Measurements from ENCODE around the gene TF.

Gene TF

DNA sequence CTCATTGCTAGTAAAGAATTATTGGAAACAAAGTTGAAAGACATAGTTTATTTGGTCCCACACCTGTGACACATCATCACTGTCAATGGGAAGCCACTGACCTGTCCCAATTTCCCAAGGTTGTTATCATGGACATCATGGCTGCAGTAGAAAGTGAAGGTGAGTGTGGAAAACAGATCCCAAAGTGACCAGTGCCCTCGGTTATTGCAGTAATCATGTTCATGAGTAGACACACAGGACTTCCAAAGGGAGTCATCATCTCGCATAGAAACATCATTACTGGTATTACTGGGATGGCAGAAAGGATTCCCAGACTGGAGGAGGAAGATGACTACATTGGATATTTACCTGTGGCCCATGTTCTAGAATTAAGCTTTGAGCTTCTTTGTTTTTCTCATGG is 14.7 kb downstream of the TF start:
- TF ChIP-seq, protein P1, sequence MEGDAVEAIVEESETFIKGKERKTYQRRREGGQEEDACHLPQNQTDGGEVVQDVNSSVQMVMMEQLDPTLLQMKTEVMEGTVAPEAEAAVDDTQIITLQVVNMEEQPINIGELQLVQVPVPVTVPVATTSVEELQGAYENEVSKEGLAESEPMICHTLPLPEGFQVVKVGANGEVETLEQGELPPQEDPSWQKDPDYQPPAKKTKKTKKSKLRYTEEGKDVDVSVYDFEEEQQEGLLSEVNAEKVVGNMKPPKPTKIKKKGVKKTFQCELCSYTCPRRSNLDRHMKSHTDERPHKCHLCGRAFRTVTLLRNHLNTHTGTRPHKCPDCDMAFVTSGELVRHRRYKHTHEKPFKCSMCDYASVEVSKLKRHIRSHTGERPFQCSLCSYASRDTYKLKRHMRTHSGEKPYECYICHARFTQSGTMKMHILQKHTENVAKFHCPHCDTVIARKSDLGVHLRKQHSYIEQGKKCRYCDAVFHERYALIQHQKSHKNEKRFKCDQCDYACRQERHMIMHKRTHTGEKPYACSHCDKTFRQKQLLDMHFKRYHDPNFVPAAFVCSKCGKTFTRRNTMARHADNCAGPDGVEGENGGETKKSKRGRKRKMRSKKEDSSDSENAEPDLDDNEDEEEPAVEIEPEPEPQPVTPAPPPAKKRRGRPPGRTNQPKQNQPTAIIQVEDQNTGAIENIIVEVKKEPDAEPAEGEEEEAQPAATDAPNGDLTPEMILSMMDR (IDR thresholded peaks at IDR 0.05; ENCODE audit: low read depth, low read length) = no peak
- DNase-seq (ENCODE audit: extremely low read depth, low read depth) = no peak

DNA sequence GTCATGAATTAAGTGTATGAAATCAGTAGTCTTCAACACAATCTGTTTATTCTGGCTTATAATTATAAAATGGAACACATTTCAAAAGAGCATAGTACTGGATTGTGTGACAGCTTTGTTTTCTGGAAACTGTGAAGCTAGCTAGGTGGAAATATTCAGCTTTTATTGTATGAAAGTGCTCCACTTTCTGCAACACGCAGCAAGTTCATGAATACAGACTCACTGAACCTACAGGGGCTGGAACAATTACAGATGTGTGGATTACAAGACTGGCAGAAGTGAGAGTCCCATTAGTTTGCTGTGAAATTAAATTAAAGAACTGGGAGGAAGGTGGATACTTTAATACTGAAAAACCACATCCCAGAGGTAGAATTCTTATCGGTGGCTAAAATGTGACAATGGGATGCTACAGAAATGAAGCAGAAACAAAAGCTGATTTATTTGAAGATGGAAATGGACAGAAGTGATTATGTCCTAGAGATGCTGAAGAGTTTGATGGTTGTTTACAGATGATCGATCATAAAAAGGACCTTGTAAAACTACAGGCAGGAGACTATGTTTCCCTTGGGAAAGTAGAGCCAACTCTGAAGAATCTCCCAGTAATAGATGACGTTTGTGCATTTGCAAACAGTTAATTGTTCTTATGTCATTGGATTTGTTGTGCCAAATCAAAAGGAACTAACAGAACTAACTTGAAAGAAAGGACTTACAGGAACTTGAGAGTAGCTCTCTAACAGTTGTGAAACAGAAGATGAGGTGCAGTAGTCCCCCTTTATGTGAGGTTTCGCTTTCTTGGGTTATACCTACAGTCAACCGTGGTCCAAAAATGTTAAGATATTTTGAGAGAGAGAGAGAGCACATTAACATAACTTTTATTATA is 15.7 kb downstream of the TF start:
- TF ChIP-seq, protein P1 (IDR thresholded peaks at IDR 0.05; ENCODE audit: low read depth, low read length) = no peak
- DNase-seq (ENCODE audit: extremely low read depth, low read depth) = no peak

DNA sequence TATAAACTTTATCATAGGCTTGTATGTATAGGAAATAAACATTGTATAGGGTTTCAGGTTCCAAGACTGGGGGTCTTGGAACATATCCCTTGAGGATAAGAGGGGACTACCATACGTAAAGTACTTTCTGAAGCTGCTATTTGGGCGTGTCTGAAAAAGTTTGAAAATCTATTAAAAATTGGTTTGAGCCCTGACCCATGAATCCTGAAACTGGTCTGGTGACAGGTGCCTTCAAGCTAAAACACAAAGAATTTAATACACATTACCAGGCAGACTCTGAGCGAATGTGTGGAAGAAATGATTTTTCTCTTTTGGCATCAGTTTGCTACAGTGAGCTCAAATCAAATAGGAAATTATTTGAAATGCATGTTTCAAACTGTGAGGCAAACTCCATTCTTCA is 16.3 kb downstream of the TF start:
- TF ChIP-seq, protein P1 (IDR thresholded peaks at IDR 0.05; ENCODE audit: low read depth, low read length) = no peak
- DNase-seq (ENCODE audit: extremely low read depth, low read depth) = no peak

DNA sequence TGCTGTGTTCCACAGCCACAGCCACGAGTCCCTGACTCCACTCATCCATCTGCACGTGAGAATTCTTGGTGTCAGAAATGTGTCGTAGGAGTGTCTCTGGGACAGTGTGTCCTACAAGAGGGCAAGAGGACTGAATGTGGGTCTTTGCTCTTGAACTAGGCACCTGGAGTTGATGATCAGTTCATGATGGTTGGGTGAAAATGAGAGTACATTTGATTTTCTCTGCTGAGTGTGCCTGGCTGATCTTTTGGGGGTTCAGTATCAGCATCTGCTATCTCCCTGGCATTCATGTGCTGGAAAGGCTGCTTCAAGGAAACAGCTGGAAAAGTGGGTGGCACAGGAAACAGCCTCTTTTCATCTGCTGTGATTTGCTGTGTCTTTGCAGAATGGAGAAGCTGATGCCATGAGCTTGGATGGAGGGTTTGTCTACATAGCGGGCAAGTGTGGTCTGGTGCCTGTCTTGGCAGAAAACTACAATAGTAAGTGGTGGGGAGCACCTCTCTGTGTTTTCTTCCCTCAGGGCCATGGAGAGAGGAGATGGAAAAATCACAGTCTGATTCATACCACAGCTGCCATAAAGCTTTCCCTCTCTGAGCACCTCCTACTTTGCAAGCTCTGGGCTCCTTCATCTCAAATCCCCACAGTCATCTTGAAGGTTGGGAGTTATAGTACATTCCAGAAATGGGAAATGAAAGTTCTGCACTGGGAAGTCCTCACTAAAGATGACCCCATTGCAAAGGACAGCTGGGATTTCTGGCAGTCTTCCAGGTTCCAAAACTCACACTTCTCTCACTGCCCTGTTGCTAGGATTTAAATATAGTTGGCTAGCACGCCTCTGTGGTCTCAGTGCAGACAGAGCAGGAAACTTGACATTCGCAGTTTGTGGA is 17.8 kb downstream of the TF start:
- TF ChIP-seq, protein P1 (IDR thresholded peaks at IDR 0.05; ENCODE audit: low read depth, low read length) = no peak
- DNase-seq (ENCODE audit: extremely low read depth, low read depth) = no peak

DNA sequence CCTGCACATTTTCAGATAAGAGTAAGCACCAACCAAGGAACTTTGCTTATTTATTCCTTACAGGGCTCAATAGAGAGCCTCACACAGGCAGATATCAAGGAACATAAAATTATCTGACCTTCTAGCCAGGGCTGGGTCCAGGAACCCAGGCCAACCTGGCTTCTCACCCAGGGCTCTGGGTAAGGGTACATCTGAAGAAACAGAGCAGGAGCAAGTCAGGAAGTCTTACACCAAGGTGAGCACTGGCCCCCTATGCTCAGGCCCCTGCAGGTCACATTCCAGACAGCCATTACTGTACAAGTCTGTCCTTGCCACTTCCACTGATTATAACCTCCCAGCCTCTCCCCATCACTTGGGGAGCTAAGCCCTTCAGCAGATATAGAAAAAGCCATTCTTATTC is 19.1 kb downstream of the TF start:
- DNase-seq (ENCODE audit: extremely low read depth, low read depth) = no peak
- TF ChIP-seq, protein P1 (IDR thresholded peaks at IDR 0.05; ENCODE audit: low read depth, low read length) = no peak

DNA sequence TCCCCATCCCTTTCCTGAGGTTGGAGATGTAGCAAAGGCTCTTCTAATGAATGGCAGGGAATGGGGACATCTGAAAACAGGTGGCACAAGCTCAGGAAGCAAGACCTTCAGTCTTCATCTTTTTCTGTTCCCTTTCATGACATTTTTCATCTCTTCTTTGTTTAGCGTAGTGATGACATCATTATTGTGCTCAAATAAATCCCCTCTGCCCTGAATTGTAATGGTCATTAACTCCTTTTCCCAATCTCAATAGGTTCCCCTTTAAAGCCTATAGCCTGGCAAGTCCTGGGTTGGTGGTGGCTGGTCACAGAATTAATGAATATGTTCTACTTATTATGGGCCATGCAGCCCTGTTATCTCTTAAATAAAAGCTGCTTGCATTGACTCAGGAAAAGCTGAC is 21.4 kb downstream of the TF start:
- no peak for DNase-seq (ENCODE audit: extremely low read depth, low read depth)
- TF ChIP-seq, protein P1 (IDR thresholded peaks at IDR 0.05; ENCODE audit: low read depth, low read length) = no peak

DNA sequence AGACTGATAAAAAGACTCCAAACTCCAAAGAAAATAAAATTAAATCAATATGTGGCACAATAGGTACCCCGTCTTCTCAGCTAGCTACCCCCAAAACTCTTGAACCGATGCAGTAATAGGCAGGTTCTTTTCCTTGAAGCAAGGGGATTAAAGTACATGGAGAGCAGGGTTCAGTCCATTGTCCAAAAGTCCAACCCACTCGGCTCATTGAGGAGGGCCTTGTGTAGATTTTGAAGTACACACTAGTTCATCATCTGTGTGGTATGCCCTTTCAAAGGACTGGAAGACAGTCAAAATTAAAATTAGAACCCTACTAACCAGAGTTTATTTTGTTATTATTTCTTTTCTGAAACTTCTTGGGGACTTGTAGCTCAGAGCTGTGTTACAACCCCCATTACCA is 23.3 kb downstream of the TF start:
- DNase-seq (ENCODE audit: extremely low read depth, low read depth) = no peak
- TF ChIP-seq, protein P1 (IDR thresholded peaks at IDR 0.05; ENCODE audit: low read depth, low read length) = no peak
